HG02870 (cell line): ENCODE results near the gene MISP3.

ENCODE experiments used
- ATAC-seq: cut with Tn5 transposase; IDR thresholded peaks from one replicate; pipeline ENCODE4 v1.9.1; 2021; ENCODE audit warnings: mild to moderate bottlenecking, moderate library complexity; ENCODE audit not compliant: unreplicated experiment

MISP3 gene

GRCh38 chr19:14119146-14119545, 46.6 kb downstream of the MISP3 start:
- ATAC-seq: no peak

GRCh38 chr19:14119644-14120496, 47.3 kb downstream of the MISP3 start:
- ATAC-seq: no peak

GRCh38 chr19:14120497-14120780, 47.9 kb downstream of the MISP3 start:
- no peak for ATAC-seq

- no peak for ATAC-seq
Observed at GRCh38 chr19:14122924-14123323, 50.3 kb downstream of the MISP3 start.
